ENCODE data around the gene SHANK1.
A peak's percentile ranks its signal among the peaks of the same experiment; 100 is the strongest.

The SHANK1 gene

GRCh38 chr19:50697414-50698124, 22.0 kb downstream of the SHANK1 start:
- H3K36me3 ChIP-seq (ENCODE audit: control insufficient read depth, insufficient read depth, low read length): no peaks in the 10 kb centered on the region
- peaks cover 91% of the 10 kb centered on the region for H3K27me3 ChIP-seq (ENCODE audit: control insufficient read depth, insufficient read depth, low read length)
- peaks cover 13% of the 10 kb centered on the region for H3K4me1 ChIP-seq (ENCODE audit: control insufficient read depth, insufficient read depth, low read length)
- H3K27ac ChIP-seq (ENCODE audit: low read depth, low read length): no peak overlapping the region
- H3K9ac ChIP-seq (ENCODE audit: low read length): no peak overlapping the region
- H3K4me3 ChIP-seq (ENCODE audit: low read depth, low read length): no peak overlapping the region
- no peaks in the 10 kb centered on the region for H3K9me3 ChIP-seq (ENCODE audit: control insufficient read depth, insufficient read depth, low read depth, low read length)

DNA sequence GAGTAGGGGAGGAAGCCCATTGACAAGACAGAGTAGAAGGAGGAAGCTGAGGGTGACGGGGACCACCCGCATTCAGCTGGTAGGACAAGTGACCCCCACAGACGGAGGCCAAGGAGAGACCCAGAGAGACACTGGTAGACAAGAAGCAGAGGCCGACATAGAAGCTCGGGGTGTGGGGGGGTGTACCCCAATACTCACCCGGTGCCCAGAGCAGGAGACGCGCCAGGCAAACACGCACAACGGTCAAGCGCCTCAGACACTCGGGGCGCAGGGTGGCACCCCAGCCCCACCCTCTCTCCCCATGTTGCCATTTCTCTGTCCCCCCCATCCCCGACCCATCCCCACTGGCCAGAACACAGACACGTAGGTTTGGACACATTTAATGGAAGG, 23.5 kb downstream of the SHANK1 start:
- Histone ChIP-seq H3K4me1 (ENCODE audit: control insufficient read depth, insufficient read depth, low read length) (peaks cover 13% of the 10 kb centered on the region), H3K4me3 (ENCODE audit: low read depth, low read length) (peak overlapping the region; percentile 60; the same call in 1 of the 2 replicates), H3K9me3 (ENCODE audit: control insufficient read depth, insufficient read depth, low read depth, low read length) (no peaks in the 10 kb centered on the region), H3K27me3 (ENCODE audit: control insufficient read depth, insufficient read depth, low read length) (peaks cover 95% of the 10 kb centered on the region), H3K36me3 (ENCODE audit: control insufficient read depth, insufficient read depth, low read length) (no peaks in the 10 kb centered on the region), H3K27ac (ENCODE audit: low read depth, low read length) (no peak overlapping the region), H3K9ac (ENCODE audit: low read length) (no peak overlapping the region)

DNA sequence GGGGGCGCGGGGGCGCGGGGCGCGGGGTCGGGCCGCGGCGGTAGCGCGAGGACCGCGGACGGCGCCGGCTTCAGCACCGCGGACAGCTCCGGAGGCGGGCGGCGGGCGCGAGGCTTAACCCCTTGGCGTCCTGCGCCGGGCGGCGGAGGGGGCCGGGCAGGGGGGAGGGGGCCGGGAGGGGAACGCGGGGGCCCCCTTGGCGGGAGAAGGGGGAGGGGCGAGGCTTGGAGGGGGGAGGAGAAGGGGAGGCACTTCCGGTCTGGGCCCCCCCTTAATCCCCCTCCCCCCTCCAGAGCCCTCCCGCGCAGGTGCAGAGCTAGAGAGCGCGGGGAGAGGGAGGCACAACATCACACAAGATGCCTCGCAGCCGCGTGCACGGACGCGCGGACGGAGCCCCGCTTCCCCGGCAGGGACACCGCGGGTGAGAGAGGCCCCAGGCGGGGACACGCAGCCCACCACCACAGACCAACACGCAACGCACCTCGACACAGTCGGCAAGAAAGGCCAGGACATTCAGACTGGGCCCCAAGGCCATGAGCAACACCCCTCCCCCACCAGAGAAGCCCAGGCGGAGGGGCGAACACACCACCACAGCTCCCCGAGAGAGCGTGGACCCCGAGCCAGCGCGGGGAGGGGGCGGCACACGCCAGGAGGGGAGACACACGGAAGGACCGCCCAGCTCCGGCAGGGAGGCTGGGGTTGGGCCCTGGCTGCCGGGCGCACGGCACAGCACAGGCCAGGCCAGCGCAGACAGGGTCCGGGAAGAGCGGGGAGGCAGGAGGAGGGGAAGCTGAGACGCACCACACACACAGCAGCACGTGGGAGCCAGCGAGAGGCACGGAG, 24.1 kb downstream of the SHANK1 start:
- no peaks in the 10 kb centered on the region for H3K36me3 ChIP-seq (ENCODE audit: control insufficient read depth, insufficient read depth, low read length)
- H3K27me3 ChIP-seq (ENCODE audit: control insufficient read depth, insufficient read depth, low read length): peaks cover 95% of the 10 kb centered on the region
- peak overlapping the region; percentile 60 for H3K4me3 ChIP-seq (ENCODE audit: low read depth, low read length)
- H3K27ac ChIP-seq (ENCODE audit: low read depth, low read length): no peak overlapping the region
- H3K4me1 ChIP-seq (ENCODE audit: control insufficient read depth, insufficient read depth, low read length): peaks cover 13% of the 10 kb centered on the region
- H3K9ac ChIP-seq (ENCODE audit: low read length): no peak overlapping the region
- no peaks in the 10 kb centered on the region for H3K9me3 ChIP-seq (ENCODE audit: control insufficient read depth, insufficient read depth, low read depth, low read length)

GRCh38 chr19:50694815-50695145, 24.8 kb downstream of the SHANK1 start:
- Histone ChIP-seq H3K27me3 (ENCODE audit: control insufficient read depth, insufficient read depth, low read length) (peaks cover 95% of the 10 kb centered on the region), H3K4me3 (ENCODE audit: low read depth, low read length) (no peak overlapping the region), H3K9me3 (ENCODE audit: control insufficient read depth, insufficient read depth, low read depth, low read length) (no peaks in the 10 kb centered on the region), H3K27ac (ENCODE audit: low read depth, low read length) (no peak overlapping the region), H3K4me1 (ENCODE audit: control insufficient read depth, insufficient read depth, low read length) (peaks cover 13% of the 10 kb centered on the region), H3K9ac (ENCODE audit: low read length) (no peak overlapping the region), H3K36me3 (ENCODE audit: control insufficient read depth, insufficient read depth, low read length) (no peaks in the 10 kb centered on the region)

GRCh38 chr19:50693064-50693975, 26.3 kb downstream of the SHANK1 start:
- H3K27me3 ChIP-seq (ENCODE audit: control insufficient read depth, insufficient read depth, low read length): peaks cover 95% of the 10 kb centered on the region
- H3K9ac ChIP-seq (ENCODE audit: low read length): no peak overlapping the region
- H3K27ac ChIP-seq (ENCODE audit: low read depth, low read length): no peak overlapping the region
- peak overlapping the region; percentile 42 for H3K4me3 ChIP-seq (ENCODE audit: low read depth, low read length)
- H3K9me3 ChIP-seq (ENCODE audit: control insufficient read depth, insufficient read depth, low read depth, low read length): no peaks in the 10 kb centered on the region
- H3K4me1 ChIP-seq (ENCODE audit: control insufficient read depth, insufficient read depth, low read length): peaks cover 13% of the 10 kb centered on the region
- H3K36me3 ChIP-seq (ENCODE audit: control insufficient read depth, insufficient read depth, low read length): no peaks in the 10 kb centered on the region

GRCh38 chr19:50690439-50690838, 29.2 kb downstream of the SHANK1 start:
- Histone ChIP-seq H3K27ac (ENCODE audit: low read depth, low read length) (no peak overlapping the region), H3K4me1 (ENCODE audit: control insufficient read depth, insufficient read depth, low read length) (peaks cover 7% of the 10 kb centered on the region), H3K27me3 (ENCODE audit: control insufficient read depth, insufficient read depth, low read length) (peaks cover 95% of the 10 kb centered on the region), H3K9ac (ENCODE audit: low read length) (no peak overlapping the region), H3K36me3 (ENCODE audit: control insufficient read depth, insufficient read depth, low read length) (no peaks in the 10 kb centered on the region), H3K9me3 (ENCODE audit: control insufficient read depth, insufficient read depth, low read depth, low read length) (no peaks in the 10 kb centered on the region), H3K4me3 (ENCODE audit: low read depth, low read length) (no peak overlapping the region)

DNA sequence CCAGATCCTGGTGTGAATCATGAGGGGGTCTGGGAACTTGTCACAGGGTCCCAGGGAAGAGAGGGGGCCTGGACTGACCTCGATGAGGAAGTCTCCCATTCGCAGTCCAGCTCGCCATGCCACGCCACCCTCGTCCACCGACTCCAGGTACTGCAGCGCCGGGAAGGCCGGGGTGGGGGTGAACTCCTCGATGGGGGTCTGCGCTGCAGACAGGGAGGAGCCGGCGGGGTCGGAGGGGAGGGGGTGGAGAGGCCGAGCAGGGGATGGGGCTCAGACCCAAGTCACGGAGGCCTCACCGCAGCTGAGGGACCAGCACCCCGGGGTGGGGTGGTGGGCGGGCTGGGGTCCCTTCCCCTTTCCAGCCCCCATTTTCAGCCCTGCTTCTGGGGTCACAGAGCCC, 30.8 kb downstream of the SHANK1 start:
- Histone ChIP-seq H3K4me1 (ENCODE audit: control insufficient read depth, insufficient read depth, low read length) (peaks cover 3% of the 10 kb centered on the region; the same call in 1 of the 2 replicates), H3K4me3 (ENCODE audit: low read depth, low read length) (no peak overlapping the region), H3K9ac (ENCODE audit: low read length) (no peak overlapping the region), H3K27ac (ENCODE audit: low read depth, low read length) (no peak overlapping the region), H3K27me3 (ENCODE audit: control insufficient read depth, insufficient read depth, low read length) (peaks cover 100% of the 10 kb centered on the region), H3K36me3 (ENCODE audit: control insufficient read depth, insufficient read depth, low read length) (no peaks in the 10 kb centered on the region), H3K9me3 (ENCODE audit: control insufficient read depth, insufficient read depth, low read depth, low read length) (no peaks in the 10 kb centered on the region)

- H3K27me3 ChIP-seq (ENCODE audit: control insufficient read depth, insufficient read depth, low read length): peaks cover 98% of the 10 kb centered on the region
Observed at GRCh38 chr19:50686310-50687032, 33.1 kb downstream of the SHANK1 start.

GRCh38 chr19:50679177-50680125, 40.2 kb downstream of the SHANK1 start:
- H3K27ac ChIP-seq (ENCODE audit: low read depth, low read length): no peak overlapping the region
- no peak overlapping the region for H3K4me3 ChIP-seq (ENCODE audit: low read depth, low read length)
- no peaks in the 10 kb centered on the region for H3K9me3 ChIP-seq (ENCODE audit: control insufficient read depth, insufficient read depth, low read depth, low read length)
- peaks cover 5% of the 10 kb centered on the region for H3K4me1 ChIP-seq (ENCODE audit: control insufficient read depth, insufficient read depth, low read length)
- no peak overlapping the region for H3K9ac ChIP-seq (ENCODE audit: low read length)
- H3K27me3 ChIP-seq (ENCODE audit: control insufficient read depth, insufficient read depth, low read length): peaks cover 73% of the 10 kb centered on the region
- no peaks in the 10 kb centered on the region for H3K36me3 ChIP-seq (ENCODE audit: control insufficient read depth, insufficient read depth, low read length)

More at GRCh38 chr19:50686310-50687032, 33.1 kb downstream of the SHANK1 start:
- Histone ChIP-seq H3K27ac (ENCODE audit: low read depth, low read length) (no peak overlapping the region), H3K36me3 (ENCODE audit: control insufficient read depth, insufficient read depth, low read length) (no peaks in the 10 kb centered on the region), H3K9ac (ENCODE audit: low read length) (no peak overlapping the region), H3K4me1 (ENCODE audit: control insufficient read depth, insufficient read depth, low read length) (no peaks in the 10 kb centered on the region), H3K9me3 (ENCODE audit: control insufficient read depth, insufficient read depth, low read depth, low read length) (no peaks in the 10 kb centered on the region), H3K4me3 (ENCODE audit: low read depth, low read length) (peak overlapping the region; percentile 43)

Measured in HUES6 (cell line).